ENCODE measurements around the gene COL4A3.

COL4A3 gene

GRCh38 chr2:227296671-227297405, 132.4 kb downstream of the COL4A3 start:
- no peak for DNase-seq

GRCh38 chr2:227301523-227301922, 137.1 kb downstream of the COL4A3 start:
- peak in 1 of 2 experiments; percentile 34 for DNase-seq

GRCh38 chr2:227308784-227309183, 144.4 kb downstream of the COL4A3 start:
- no peak for DNase-seq

- DNase-seq = no peak
These were observed 146.3 kb downstream of the COL4A3 start for GRCh38 chr2:227310756-227311110.

- DNase-seq = no peak
These were observed 147.6 kb downstream of the COL4A3 start for GRCh38 chr2:227311861-227312506.

- no peak for DNase-seq
These were observed 148.2 kb downstream of the COL4A3 start for GRCh38 chr2:227312579-227312978.

- DNase-seq = no peak
These were observed 148.9 kb downstream of the COL4A3 start for GRCh38 chr2:227313310-227313709.

GRCh38 chr2:227317834-227318233, 153.4 kb downstream of the COL4A3 start:
- DNase-seq = no peak

- DNase-seq = no peak
These were observed 156.1 kb downstream of the COL4A3 start for GRCh38 chr2:227320305-227321094.

- DNase-seq = no peak
These were observed 158.2 kb downstream of the COL4A3 start for GRCh38 chr2:227322530-227323205.

- DNase-seq = no peak
These were observed 159.4 kb downstream of the COL4A3 start for GRCh38 chr2:227323818-227324217.

GRCh38 chr2:227324642-227324994, 160.2 kb downstream of the COL4A3 start:
- DNase-seq = peak in 1 of 2 experiments; percentile 54

GRCh38 chr2:227324995-227325838, 160.8 kb downstream of the COL4A3 start, which contains the start of gene MFF:
Gene MFF, plus strand, starts transcription at chr2:227325251. Its CDS starts 5,415 bp downstream, at chr2:227330666.
- DNase-seq = peak; percentile 69 to 91

GRCh38 chr2:227325839-227326195, 161.4 kb downstream of the COL4A3 start:
- DNase-seq = peak in 1 of 2 experiments; percentile 18

- DNase-seq = no peak
These were observed 162.4 kb downstream of the COL4A3 start for GRCh38 chr2:227326783-227327182.

- no peak for DNase-seq
These were observed 171.3 kb downstream of the COL4A3 start for GRCh38 chr2:227335713-227336112.

GRCh38 chr2:227337442-227337841, 173.0 kb downstream of the COL4A3 start:
- no peak for DNase-seq

- no peak for DNase-seq
These were observed 174.7 kb downstream of the COL4A3 start for GRCh38 chr2:227339098-227339599.

GRCh38 chr2:227340106-227340505, 175.7 kb downstream of the COL4A3 start:
- peak in 1 of 2 experiments; percentile 9 for DNase-seq

- no peak for DNase-seq
These were observed 177.1 kb downstream of the COL4A3 start for GRCh38 chr2:227341553-227341952.

- DNase-seq = no peak
These were observed 179.8 kb downstream of the COL4A3 start for GRCh38 chr2:227344231-227344630.

- no peak for DNase-seq
These were observed 182.7 kb downstream of the COL4A3 start for GRCh38 chr2:227347117-227347516.
